GM18511 (cell line): ENCODE measurements around the gene NTHL1.
"Not testable (repeated sequence)": the region's sequence is repeated elsewhere in the genome, so short reads cannot be mapped to it uniquely, and the experiment has no call there.

Experiments used
- ATAC-seq: cut with Tn5 transposase; IDR thresholded peaks from one replicate; pipeline ENCODE4 v1.9.1; 2021; ENCODE audit warnings: mild to moderate bottlenecking, moderate library complexity; ENCODE audit not compliant: unreplicated experiment

Gene NTHL1

GRCh38 chr16:2011726-2012125, 35.9 kb downstream of the NTHL1 start:
- ATAC-seq: not testable (repeated sequence)

- peak; percentile 92 for ATAC-seq
Observed at GRCh38 chr16:2009791-2010510, 37.7 kb downstream of the NTHL1 start, which contains the start of gene ZNF598. TSS of gene ZNF598 (minus strand) at chr16:2009821.

- peak; percentile 30 for ATAC-seq
Observed at GRCh38 chr16:2009164-2009711, 38.4 kb downstream of the NTHL1 start.

GRCh38 chr16:2008631-2009163, 38.9 kb downstream of the NTHL1 start:
- ATAC-seq: no peak

- ATAC-seq: no peak
Observed at GRCh38 chr16:2008009-2008526, 39.6 kb downstream of the NTHL1 start.

- ATAC-seq: no peak
Observed at GRCh38 chr16:2007081-2007836, 40.4 kb downstream of the NTHL1 start.

- ATAC-seq: no peak
Observed at GRCh38 chr16:2006317-2006716, 41.3 kb downstream of the NTHL1 start.

- no peak for ATAC-seq
Observed at GRCh38 chr16:2005646-2006045, 42.0 kb downstream of the NTHL1 start.

GRCh38 chr16:2004795-2005517, 42.7 kb downstream of the NTHL1 start:
- ATAC-seq: no peak

- ATAC-seq: no peak
Observed at GRCh38 chr16:2003827-2004641, 43.6 kb downstream of the NTHL1 start.

- ATAC-seq: no peak
Observed at GRCh38 chr16:2003231-2003826, 44.3 kb downstream of the NTHL1 start.

- ATAC-seq: no peak
Observed at GRCh38 chr16:2002406-2003230, 45.0 kb downstream of the NTHL1 start.

GRCh38 chr16:2001456-2002355, 45.9 kb downstream of the NTHL1 start:
- ATAC-seq: no peak

GRCh38 chr16:2001035-2001434, 46.6 kb downstream of the NTHL1 start:
- ATAC-seq: no peak

GRCh38 chr16:1999866-2000514, 47.6 kb downstream of the NTHL1 start:
- ATAC-seq: no peak

- ATAC-seq: no peak
Observed at GRCh38 chr16:1998852-1999801, 48.5 kb downstream of the NTHL1 start.
